Mesendoderm (in vitro differentiated cells): ENCODE results near the gene NCOA1.

Source experiments
- DNase-seq: peaks from one replicate; pipeline ENCODE4 v3.0.0; 2013
- H2AK5ac ChIP-seq: 2 replicates; pipeline ENCODE4 v1.6.1; 2013; ENCODE audit warnings: low read length, inconsistent platforms
- H2BK120ac ChIP-seq: 2 replicates; pipeline ENCODE4 v1.6.1; 2013; ENCODE audit warnings: low read depth, mild to moderate bottlenecking, low read length, moderate library complexity, mixed read lengths
- H2BK15ac ChIP-seq: replicated peaks from 2 replicates; pipeline ENCODE4 v1.6.1; 2013; ENCODE audit warnings: low read depth, mild to moderate bottlenecking, moderate library complexity
- H2BK5ac ChIP-seq: 2 replicates; pipeline ENCODE4 v1.6.1; 2013; ENCODE audit warnings: low read length, inconsistent platforms
- H3K18ac ChIP-seq: 2 replicates; pipeline ENCODE4 v1.6.1; 2013; ENCODE audit warnings: mild to moderate bottlenecking, low read length, mixed read lengths
- H3K23ac ChIP-seq: one replicate; pipeline ENCODE4 v1.6.1; 2013; ENCODE audit warnings: low read length
- H3K27ac ChIP-seq: 2 replicates; pipeline ENCODE4 v1.5.1; 2013; ENCODE audit warnings: low read depth, mild to moderate bottlenecking, inconsistent platforms, low read length, moderate library complexity
- H3K27me3 ChIP-seq: 2 replicates; pipeline ENCODE4 v1.6.1; 2013; ENCODE audit warnings: low read length, control low read depth, mild to moderate bottlenecking, inconsistent platforms; ENCODE audit not compliant: insufficient read depth, poor library complexity
- H3K36me3 ChIP-seq: 2 replicates; pipeline ENCODE4 v1.6.1; 2013; ENCODE audit warnings: low read length, inconsistent platforms; ENCODE audit not compliant: control insufficient read depth, insufficient read depth
- H3K4ac ChIP-seq: one replicate; pipeline ENCODE4 v1.6.1; 2013; ENCODE audit warnings: low read depth, mild to moderate bottlenecking, low read length, moderate library complexity
- H3K4me1 ChIP-seq: 2 replicates; pipeline ENCODE4 v1.6.1; 2013; ENCODE audit warnings: low read depth, low read length, inconsistent platforms; ENCODE audit not compliant: control insufficient read depth
- H3K4me2 ChIP-seq: 2 replicates; pipeline ENCODE4 v1.6.1; 2013; ENCODE audit warnings: low read length
- H3K4me3 ChIP-seq: 2 replicates; pipeline ENCODE4 v1.5.1; 2013; ENCODE audit warnings: mild to moderate bottlenecking, low read length
- H3K56ac ChIP-seq: one replicate; pipeline ENCODE4 v1.6.1; 2013; ENCODE audit warnings: low read length
- H3K79me1 ChIP-seq: 2 replicates; pipeline ENCODE4 v1.6.1; 2013; ENCODE audit warnings: low read length, inconsistent platforms
- H3K79me2 ChIP-seq: 2 replicates; pipeline ENCODE4 v1.6.1; 2013; ENCODE audit warnings: mild to moderate bottlenecking, low read length; ENCODE audit not compliant: control insufficient read depth, insufficient read depth
- H3K9ac ChIP-seq: 2 replicates; pipeline ENCODE4 v1.6.1; 2013; ENCODE audit warnings: low read length, inconsistent platforms
- H4K5ac ChIP-seq: one replicate; pipeline ENCODE4 v1.6.1; 2013; ENCODE audit warnings: low read length
- H4K8ac ChIP-seq: one replicate; pipeline ENCODE4 v1.6.1; 2013; ENCODE audit warnings: low read depth, mild to moderate bottlenecking, control low read depth, low read length, moderate library complexity
- WGBS: extraction: QIAGEN DNeasy Blood & Tissue Kit; methylation state at CpG from one replicate; pipeline ENCODE4 v1.1.7; 2013; ENCODE audit warnings: low lambda C conversion rate, missing lambda C conversion rate; ENCODE audit not compliant: insufficient coverage; ENCODE audit errors: extremely low coverage; 5-methylcytosine and 5-hydroxymethylcytosine counted together

The NCOA1 gene

GRCh38 chr2:24651643-24652003 lies 160.6 kb downstream of the NCOA1 start:
- Histone ChIP-seq H3K27ac (no peak overlapping the region), H3K9ac (no peak overlapping the region), H2BK120ac (no peak overlapping the region), H2BK5ac (no peak overlapping the region), H3K4me3 (no peak overlapping the region), H3K23ac (no peak overlapping the region), H3K27me3 (no peaks in the 10 kb centered on the region), H2AK5ac (no peak overlapping the region), H4K5ac (no peak overlapping the region), H4K8ac (no peak overlapping the region), H2BK15ac (no peak overlapping the region), H3K4me1 (no peaks in the 10 kb centered on the region), H3K79me1 (no peaks in the 10 kb centered on the region), H3K79me2 (no peaks in the 10 kb centered on the region), H3K18ac (no peak overlapping the region), H3K4me2 (no peak overlapping the region), H3K56ac (no peak overlapping the region), H3K36me3 (no peaks in the 10 kb centered on the region), H3K4ac (no peak overlapping the region)
- DNase-seq, result no peak

DNA sequence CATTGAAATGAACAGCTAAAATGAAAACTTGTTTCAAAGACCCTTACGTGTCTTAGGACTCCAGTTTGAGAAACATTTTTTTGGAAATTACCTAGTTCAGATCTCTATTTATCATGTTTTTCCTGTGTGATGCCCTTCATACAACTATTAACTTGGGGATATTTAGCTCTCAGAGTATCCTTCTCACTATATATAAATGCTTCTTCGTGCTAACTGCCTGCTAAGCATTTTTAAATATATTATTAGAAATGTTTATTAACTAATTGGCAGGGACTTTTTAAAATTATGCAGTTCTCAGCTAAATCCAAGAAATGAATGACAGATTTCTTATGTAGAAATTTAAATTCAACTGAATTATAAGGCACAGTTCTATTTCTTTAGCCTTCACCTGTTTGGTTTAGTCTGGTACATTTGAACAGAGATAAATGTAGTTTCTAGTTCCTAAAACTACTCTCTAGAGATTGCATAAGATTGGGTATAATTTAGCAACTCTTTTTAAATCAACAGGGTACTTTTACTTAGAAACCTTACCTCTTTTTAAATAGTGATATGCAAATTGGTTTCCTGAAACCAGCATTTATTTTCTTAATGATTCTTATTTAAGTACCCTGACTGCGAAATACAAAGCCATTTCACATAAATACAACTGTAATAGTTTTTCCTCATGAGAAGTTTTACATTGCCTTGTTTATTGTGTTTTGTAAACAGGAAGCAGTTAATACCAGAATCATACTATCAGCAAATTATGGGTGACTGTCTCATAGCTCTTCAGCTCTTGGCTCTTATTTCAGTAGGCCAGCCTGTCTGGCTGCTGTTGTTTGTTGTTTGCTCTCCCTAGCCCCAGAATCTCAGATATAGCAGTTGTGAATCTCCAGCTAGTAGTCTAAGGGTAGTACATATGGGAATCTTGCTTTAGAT lies 161.5 kb downstream of the NCOA1 start:
- no peaks in the 10 kb centered on the region for H3K79me2 ChIP-seq
- no peak overlapping the region for H2BK120ac ChIP-seq
- no peak overlapping the region for H3K18ac ChIP-seq
- H3K4me3 ChIP-seq, result no peak overlapping the region
- DNase-seq, result no peak
- H3K23ac ChIP-seq, result no peak overlapping the region
- H2BK15ac ChIP-seq, result no peak overlapping the region
- H3K9ac ChIP-seq, result no peak overlapping the region
- H3K36me3 ChIP-seq, result no peaks in the 10 kb centered on the region
- no peaks in the 10 kb centered on the region for H3K27me3 ChIP-seq
- H3K27ac ChIP-seq, result no peak overlapping the region
- WGBS, result no CpG with 5 or more reads among the region's 3 CpGs
- no peak overlapping the region for H3K4me2 ChIP-seq
- H4K5ac ChIP-seq, result no peak overlapping the region
- no peak overlapping the region for H3K4ac ChIP-seq
- no peak overlapping the region for H4K8ac ChIP-seq
- H3K56ac ChIP-seq, result no peak overlapping the region
- H2BK5ac ChIP-seq, result no peak overlapping the region
- H3K4me1 ChIP-seq, result no peaks in the 10 kb centered on the region
- H3K79me1 ChIP-seq, result no peaks in the 10 kb centered on the region
- no peak overlapping the region for H2AK5ac ChIP-seq

DNA sequence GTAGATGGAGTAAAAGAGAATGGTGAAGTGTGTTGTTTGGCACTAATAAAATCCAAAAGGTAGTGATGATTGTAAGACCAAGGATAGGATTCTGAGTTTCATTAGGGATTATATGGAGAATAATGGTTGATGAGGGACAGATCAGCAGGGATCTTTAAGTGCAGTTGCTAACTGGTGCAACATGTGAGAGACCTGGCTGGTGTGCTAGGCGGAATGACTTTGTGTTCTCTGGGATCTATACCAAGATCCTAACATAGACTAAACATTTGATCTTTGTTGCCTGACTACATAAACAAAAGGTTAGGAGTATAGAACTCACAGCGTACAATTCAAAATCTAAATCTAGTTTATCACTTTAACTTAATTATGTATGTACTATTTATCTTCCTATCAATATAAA lies 166.8 kb downstream of the NCOA1 start:
- Histone ChIP-seq H2BK120ac (no peak overlapping the region), H3K27me3 (no peaks in the 10 kb centered on the region), H4K8ac (no peak overlapping the region), H3K27ac (no peak overlapping the region), H3K23ac (no peak overlapping the region), H2AK5ac (no peak overlapping the region), H3K4me3 (no peak overlapping the region), H3K4me2 (no peak overlapping the region), H3K79me1 (no peaks in the 10 kb centered on the region), H4K5ac (no peak overlapping the region), H2BK15ac (no peak overlapping the region), H3K4ac (no peak overlapping the region), H2BK5ac (no peak overlapping the region), H3K9ac (no peak overlapping the region), H3K56ac (no peak overlapping the region), H3K79me2 (no peaks in the 10 kb centered on the region), H3K36me3 (no peaks in the 10 kb centered on the region), H3K4me1 (no peaks in the 10 kb centered on the region), H3K18ac (no peak overlapping the region)
- no peak for DNase-seq
- no CpG with 5 or more reads among the region's 2 CpGs for WGBS

- no peak overlapping the region for H3K4ac ChIP-seq
- H3K18ac ChIP-seq, result no peak overlapping the region
- H3K4me3 ChIP-seq, result no peak overlapping the region
- H3K9ac ChIP-seq, result no peak overlapping the region
- H3K4me2 ChIP-seq, result no peak overlapping the region
- H2BK15ac ChIP-seq, result no peak overlapping the region
- H3K27me3 ChIP-seq, result no peaks in the 10 kb centered on the region
- no peak overlapping the region for H4K5ac ChIP-seq
- H3K23ac ChIP-seq, result no peak overlapping the region
- no peak overlapping the region for H3K27ac ChIP-seq
- H2BK120ac ChIP-seq, result no peak overlapping the region
- WGBS, result no CpG with 5 or more reads among the region's 4 CpGs
- no peaks in the 10 kb centered on the region for H3K79me2 ChIP-seq
- no peaks in the 10 kb centered on the region for H3K79me1 ChIP-seq
- H4K8ac ChIP-seq, result no peak overlapping the region
- H2AK5ac ChIP-seq, result no peak overlapping the region
- H2BK5ac ChIP-seq, result no peak overlapping the region
- no peaks in the 10 kb centered on the region for H3K4me1 ChIP-seq
- H3K36me3 ChIP-seq, result no peaks in the 10 kb centered on the region
- DNase-seq, result peak; percentile 30
- no peak overlapping the region for H3K56ac ChIP-seq
These were observed 167.6 kb downstream of the NCOA1 start for GRCh38 chr2:24658531-24659202.

- H4K8ac ChIP-seq, result no peak overlapping the region
- no peak overlapping the region for H3K4ac ChIP-seq
- no peak overlapping the region for H2AK5ac ChIP-seq
- no peaks in the 10 kb centered on the region for H3K79me2 ChIP-seq
- no peak overlapping the region for H4K5ac ChIP-seq
- no peak overlapping the region for H2BK120ac ChIP-seq
- no peak overlapping the region for H3K9ac ChIP-seq
- H3K4me3 ChIP-seq, result no peak overlapping the region
- no peak overlapping the region for H3K18ac ChIP-seq
- H3K27ac ChIP-seq, result no peak overlapping the region
- no peaks in the 10 kb centered on the region for H3K27me3 ChIP-seq
- H3K4me1 ChIP-seq, result no peaks in the 10 kb centered on the region
- H3K23ac ChIP-seq, result no peak overlapping the region
- no peak overlapping the region for H2BK5ac ChIP-seq
- no peak overlapping the region for H2BK15ac ChIP-seq
- no peak overlapping the region for H3K4me2 ChIP-seq
- no peak for DNase-seq
- no CpG with 5 or more reads among the region's 1 CpG for WGBS
- H3K79me1 ChIP-seq, result no peaks in the 10 kb centered on the region
- no peak overlapping the region for H3K56ac ChIP-seq
- H3K36me3 ChIP-seq, result no peaks in the 10 kb centered on the region
These were observed 168.8 kb downstream of the NCOA1 start for GRCh38 chr2:24659862-24660261.
